Measurements from ENCODE around the gene CRYBB1.

DNA sequence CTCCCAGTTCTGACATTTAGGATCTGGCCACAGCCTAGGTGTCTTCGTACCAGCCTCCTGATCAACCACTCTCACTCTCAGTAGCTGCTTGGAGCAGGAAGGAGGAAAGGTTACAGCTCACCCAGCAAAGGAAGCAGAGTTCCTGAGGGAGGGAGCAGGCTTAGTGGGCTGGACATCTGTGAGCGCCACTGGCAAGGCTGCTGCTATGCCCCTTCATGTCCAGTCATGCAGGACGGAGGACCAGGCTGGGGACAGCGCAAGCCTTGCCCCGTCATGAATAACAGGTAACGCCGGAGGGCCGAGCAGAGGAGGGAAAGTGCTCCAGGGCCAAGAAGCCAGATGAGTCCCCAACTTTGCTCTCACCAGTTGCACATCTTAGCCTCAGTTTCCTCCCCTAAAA, 53.6 kb downstream of the CRYBB1 start:
- TF ChIP-seq, protein P1, sequence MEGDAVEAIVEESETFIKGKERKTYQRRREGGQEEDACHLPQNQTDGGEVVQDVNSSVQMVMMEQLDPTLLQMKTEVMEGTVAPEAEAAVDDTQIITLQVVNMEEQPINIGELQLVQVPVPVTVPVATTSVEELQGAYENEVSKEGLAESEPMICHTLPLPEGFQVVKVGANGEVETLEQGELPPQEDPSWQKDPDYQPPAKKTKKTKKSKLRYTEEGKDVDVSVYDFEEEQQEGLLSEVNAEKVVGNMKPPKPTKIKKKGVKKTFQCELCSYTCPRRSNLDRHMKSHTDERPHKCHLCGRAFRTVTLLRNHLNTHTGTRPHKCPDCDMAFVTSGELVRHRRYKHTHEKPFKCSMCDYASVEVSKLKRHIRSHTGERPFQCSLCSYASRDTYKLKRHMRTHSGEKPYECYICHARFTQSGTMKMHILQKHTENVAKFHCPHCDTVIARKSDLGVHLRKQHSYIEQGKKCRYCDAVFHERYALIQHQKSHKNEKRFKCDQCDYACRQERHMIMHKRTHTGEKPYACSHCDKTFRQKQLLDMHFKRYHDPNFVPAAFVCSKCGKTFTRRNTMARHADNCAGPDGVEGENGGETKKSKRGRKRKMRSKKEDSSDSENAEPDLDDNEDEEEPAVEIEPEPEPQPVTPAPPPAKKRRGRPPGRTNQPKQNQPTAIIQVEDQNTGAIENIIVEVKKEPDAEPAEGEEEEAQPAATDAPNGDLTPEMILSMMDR (IDR thresholded peaks at IDR 0.05): no peak
- TF ChIP-seq POLR2A (IDR thresholded peaks at IDR 0.05): no peak
